ENCODE measurements around the gene INCENP.

DNA sequence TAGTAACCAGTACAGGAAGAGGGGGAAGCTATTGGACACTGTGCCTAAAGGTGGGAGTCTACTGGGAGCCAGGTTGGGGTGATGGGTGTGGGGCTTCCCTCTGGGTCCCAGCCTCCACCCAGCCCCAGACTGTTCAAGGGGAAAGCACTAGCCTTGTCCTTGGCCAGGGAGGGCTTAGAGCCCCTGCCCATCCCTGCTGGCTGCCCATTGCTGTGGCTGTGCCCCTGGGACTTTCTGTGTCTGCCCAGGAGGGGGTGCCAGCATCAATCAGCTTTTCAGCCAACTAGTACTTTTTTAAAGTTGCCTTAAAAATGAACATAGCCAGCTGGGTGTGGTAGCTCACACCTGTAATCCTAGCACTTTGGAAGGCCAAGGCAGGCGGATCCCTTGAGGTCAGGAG is 19.9 kb downstream of the INCENP start:
- TF ChIP-seq, protein P1, sequence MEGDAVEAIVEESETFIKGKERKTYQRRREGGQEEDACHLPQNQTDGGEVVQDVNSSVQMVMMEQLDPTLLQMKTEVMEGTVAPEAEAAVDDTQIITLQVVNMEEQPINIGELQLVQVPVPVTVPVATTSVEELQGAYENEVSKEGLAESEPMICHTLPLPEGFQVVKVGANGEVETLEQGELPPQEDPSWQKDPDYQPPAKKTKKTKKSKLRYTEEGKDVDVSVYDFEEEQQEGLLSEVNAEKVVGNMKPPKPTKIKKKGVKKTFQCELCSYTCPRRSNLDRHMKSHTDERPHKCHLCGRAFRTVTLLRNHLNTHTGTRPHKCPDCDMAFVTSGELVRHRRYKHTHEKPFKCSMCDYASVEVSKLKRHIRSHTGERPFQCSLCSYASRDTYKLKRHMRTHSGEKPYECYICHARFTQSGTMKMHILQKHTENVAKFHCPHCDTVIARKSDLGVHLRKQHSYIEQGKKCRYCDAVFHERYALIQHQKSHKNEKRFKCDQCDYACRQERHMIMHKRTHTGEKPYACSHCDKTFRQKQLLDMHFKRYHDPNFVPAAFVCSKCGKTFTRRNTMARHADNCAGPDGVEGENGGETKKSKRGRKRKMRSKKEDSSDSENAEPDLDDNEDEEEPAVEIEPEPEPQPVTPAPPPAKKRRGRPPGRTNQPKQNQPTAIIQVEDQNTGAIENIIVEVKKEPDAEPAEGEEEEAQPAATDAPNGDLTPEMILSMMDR (IDR thresholded peaks at IDR 0.05), result peak; percentile 27; the same call in 1 of the 2 replicates
- no peak for TF ChIP-seq NFIC (IDR thresholded peaks at IDR 0.05; ENCODE audit: borderline replicate concordance)
- no peak for TF ChIP-seq GATA2 (CRISPR knock-in tag; IDR thresholded peaks at IDR 0.05)
- TF ChIP-seq POLR2AphosphoS5 (IDR thresholded peaks at IDR 0.05; ENCODE audit: low read depth, low read length), result no peak
- no peak for TF ChIP-seq TAF1 (IDR thresholded peaks at IDR 0.05; ENCODE audit: borderline replicate concordance, low read depth, low read length)
- no peak for TF ChIP-seq EZH2phosphoT487 (IDR thresholded peaks at IDR 0.05; ENCODE audit: borderline replicate concordance, low read depth)
- TF ChIP-seq JUND (IDR thresholded peaks at IDR 0.05), result no peak
- TF ChIP-seq, protein P2, sequence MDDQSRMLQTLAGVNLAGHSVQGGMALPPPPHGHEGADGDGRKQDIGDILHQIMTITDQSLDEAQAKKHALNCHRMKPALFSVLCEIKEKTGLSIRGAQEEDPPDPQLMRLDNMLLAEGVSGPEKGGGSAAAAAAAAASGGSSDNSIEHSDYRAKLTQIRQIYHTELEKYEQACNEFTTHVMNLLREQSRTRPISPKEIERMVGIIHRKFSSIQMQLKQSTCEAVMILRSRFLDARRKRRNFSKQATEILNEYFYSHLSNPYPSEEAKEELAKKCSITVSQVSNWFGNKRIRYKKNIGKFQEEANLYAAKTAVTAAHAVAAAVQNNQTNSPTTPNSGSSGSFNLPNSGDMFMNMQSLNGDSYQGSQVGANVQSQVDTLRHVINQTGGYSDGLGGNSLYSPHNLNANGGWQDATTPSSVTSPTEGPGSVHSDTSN (IDR thresholded peaks at IDR 0.05), result no peak
- TF ChIP-seq, protein P3, sequence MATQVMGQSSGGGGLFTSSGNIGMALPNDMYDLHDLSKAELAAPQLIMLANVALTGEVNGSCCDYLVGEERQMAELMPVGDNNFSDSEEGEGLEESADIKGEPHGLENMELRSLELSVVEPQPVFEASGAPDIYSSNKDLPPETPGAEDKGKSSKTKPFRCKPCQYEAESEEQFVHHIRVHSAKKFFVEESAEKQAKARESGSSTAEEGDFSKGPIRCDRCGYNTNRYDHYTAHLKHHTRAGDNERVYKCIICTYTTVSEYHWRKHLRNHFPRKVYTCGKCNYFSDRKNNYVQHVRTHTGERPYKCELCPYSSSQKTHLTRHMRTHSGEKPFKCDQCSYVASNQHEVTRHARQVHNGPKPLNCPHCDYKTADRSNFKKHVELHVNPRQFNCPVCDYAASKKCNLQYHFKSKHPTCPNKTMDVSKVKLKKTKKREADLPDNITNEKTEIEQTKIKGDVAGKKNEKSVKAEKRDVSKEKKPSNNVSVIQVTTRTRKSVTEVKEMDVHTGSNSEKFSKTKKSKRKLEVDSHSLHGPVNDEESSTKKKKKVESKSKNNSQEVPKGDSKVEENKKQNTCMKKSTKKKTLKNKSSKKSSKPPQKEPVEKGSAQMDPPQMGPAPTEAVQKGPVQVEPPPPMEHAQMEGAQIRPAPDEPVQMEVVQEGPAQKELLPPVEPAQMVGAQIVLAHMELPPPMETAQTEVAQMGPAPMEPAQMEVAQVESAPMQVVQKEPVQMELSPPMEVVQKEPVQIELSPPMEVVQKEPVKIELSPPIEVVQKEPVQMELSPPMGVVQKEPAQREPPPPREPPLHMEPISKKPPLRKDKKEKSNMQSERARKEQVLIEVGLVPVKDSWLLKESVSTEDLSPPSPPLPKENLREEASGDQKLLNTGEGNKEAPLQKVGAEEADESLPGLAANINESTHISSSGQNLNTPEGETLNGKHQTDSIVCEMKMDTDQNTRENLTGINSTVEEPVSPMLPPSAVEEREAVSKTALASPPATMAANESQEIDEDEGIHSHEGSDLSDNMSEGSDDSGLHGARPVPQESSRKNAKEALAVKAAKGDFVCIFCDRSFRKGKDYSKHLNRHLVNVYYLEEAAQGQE (IDR thresholded peaks at IDR 0.05; ENCODE audit: low read depth, low read length), result no peak

Data from SK-N-SH (cell line).